HepG2 (cell line): ENCODE data around the gene EFCAB14. TPM values are rescaled to one million over a fixed set of nuclear protein-coding genes. Genes with fewer than 3 reads are reported as not detected.

Experiments used
- ATAC-seq: fragments of 200-7000 bp; cut with Tn5 transposase; 3 replicates; pipeline ENCODE4 v1.9.1; 2020; ENCODE audit warnings: mild to moderate bottlenecking, moderate library complexity
- Bru-seq: library from RNA; stranded (reverse); fragments of 400-500 nt; gene quantifications from one replicate; lab custom pipeline; 2021; lab: Mats Ljungman, UMichigan
- BruChase-seq, 2 experiments: library from RNA; stranded (reverse); fragments of 400-500 nt; gene quantifications; one replicate each; lab custom pipeline; 2021; lab: Mats Ljungman, UMichigan
- BruUV-seq: library from RNA; stranded (reverse); fragments of 400-500 nt; replicated peaks from 2 replicates; lab custom pipeline; 2021; lab: Mats Ljungman, UMichigan
- CTCF ChIA-PET: fragments of 300-600 bp; formaldehyde crosslinking; extraction: SDS; loops from one replicate; lab custom pipeline; 2021; ENCODE audit warnings: low total read pairs, inconsistent platforms, low intra/inter-chr PET ratio; lab: Yijun Ruan, JAX
- POLR2A ChIA-PET: fragments of 350-600 bp; sonication (Branson Sonifier 250); formaldehyde crosslinking; loops from one replicate; lab custom pipeline; 2020; ENCODE audit warnings: antibody characterized with exemption, inconsistent platforms; lab: Yijun Ruan, JAX
- DNase-seq: peaks from one replicate; pipeline ENCODE4 v3.0.0-alpha.2; 2015; ENCODE audit warnings: low spot score
- FAIRE-seq: peaks from 3 replicates; lab custom pipeline; 2011; peaks lifted over from hg19 to GRCh38; lab: Jason Lieb, UNC
- H2AFZ ChIP-seq: one replicate; pipeline ENCODE4 v1.6.1; 2011; ENCODE audit warnings: low read length, inconsistent platforms
- H3K27ac ChIP-seq: fragments of 300-600 bp; 3 replicates; pipeline ENCODE4 v1.8.0; 2011; ENCODE audit warnings: mixed run types, mild to moderate bottlenecking, mixed read lengths, low read length, inconsistent platforms; ENCODE audit not compliant: insufficient read depth; ENCODE audit errors: extremely low read length
- H3K27me3 ChIP-seq, 2 experiments: fragments of 200-600 bp in 1 of 2; 2 replicates in 1 of 2; 3 replicates in 1 of 2; pipeline versions ENCODE4 v1.6.0 to v1.8.0; 2011; ENCODE audit warnings: low read length in 2 of 2, mild to moderate bottlenecking in 2 of 2, moderate library complexity in 2 of 2, inconsistent platforms in 1 of 2; ENCODE audit not compliant: insufficient read depth in 2 of 2, control insufficient read depth in 1 of 2
- H3K36me3 ChIP-seq, 2 experiments: fragments of 200-600 bp in 1 of 2; replicated peaks in 1 of 2; 2 replicates in 1 of 2; 3 replicates in 1 of 2; pipeline versions ENCODE4 v1.5.1 to v1.8.0; 2011; ENCODE audit warnings: low read length in 2 of 2, inconsistent platforms in 1 of 2; ENCODE audit not compliant: insufficient read depth in 2 of 2, control insufficient read depth in 1 of 2
- H3K4me1 ChIP-seq: 2 replicates; pipeline ENCODE4 v1.5.1; 2012; ENCODE audit warnings: low read length, inconsistent platforms; ENCODE audit not compliant: insufficient read depth
- H3K4me2 ChIP-seq: 2 replicates; pipeline ENCODE4 v1.6.0; 2011; ENCODE audit warnings: low read depth, low read length, inconsistent platforms
- H3K4me3 ChIP-seq, 3 experiments: fragments of 200-600 bp in 1 of 3; sonication (generic), shearing (Covaris generic) in 1 of 3; replicated peaks in 1 of 3; 2 replicates each; pipeline ENCODE4 v1.5.1; 2011 to 2016; ENCODE audit warnings: low read length in 3 of 3, inconsistent platforms in 2 of 3, low read depth in 2 of 3, mild to moderate bottlenecking in 2 of 3, control low read depth in 1 of 3, mixed read lengths in 1 of 3; ENCODE audit not compliant: insufficient read depth in 1 of 3
- H3K79me2 ChIP-seq: one replicate; pipeline ENCODE4 v1.6.1; 2011; ENCODE audit warnings: low read length, inconsistent platforms; ENCODE audit not compliant: insufficient read depth
- H3K9ac ChIP-seq: 2 replicates; pipeline ENCODE4 v1.6.0; 2011; ENCODE audit warnings: mild to moderate bottlenecking, low read depth, low read length, inconsistent platforms; ENCODE audit not compliant: insufficient read depth
- H3K9me3 ChIP-seq: 2 replicates; pipeline ENCODE4 v1.5.1; 2012; ENCODE audit warnings: mild to moderate bottlenecking, low read length
- H4K20me1 ChIP-seq: 2 replicates; pipeline ENCODE4 v1.6.0; 2011; ENCODE audit warnings: inconsistent platforms, mild to moderate bottlenecking, low read length, moderate library complexity; ENCODE audit not compliant: insufficient read depth
- NAIF1 ChIP-seq: sonication (generic); formaldehyde crosslinking; IDR thresholded peaks from 2 replicates; pipeline ENCODE4 v1.5.0; 2020; ENCODE audit warnings: mild to moderate bottlenecking, missing genetic modification reagents, borderline replicate concordance
- NR2F1 ChIP-seq, 2 experiments: fragments of 450-650 bp in 1 of 2; formaldehyde crosslinking in 1 of 2; IDR thresholded peaks; 2 replicates each; pipeline versions ENCODE4 v1.5.0 to v1.6.1; 2016 to 2020; ENCODE audit warnings: mild to moderate bottlenecking in 1 of 2, missing compliant biosample characterization in 1 of 2, missing genetic modification reagents in 1 of 2, moderate library complexity in 1 of 2
- SMC3 ChIP-seq: IDR thresholded peaks from 2 replicates; pipeline ENCODE4 v1.6.1; 2011; ENCODE audit warnings: low read length, improper control_type of control experiment
- TBX3 ChIP-seq: fragments of 450-650 bp; IDR thresholded peaks from 2 replicates; pipeline ENCODE4 v1.6.1; 2017; ENCODE audit warnings: antibody characterized with exemption, mild to moderate bottlenecking, inconsistent platforms, borderline replicate concordance
- ZFAT ChIP-seq: sonication (generic); formaldehyde crosslinking; conservative IDR thresholded peaks from 2 replicates; pipeline ENCODE4 v1.8.1; 2023; ENCODE audit warnings: missing genetic modification reagents, inconsistent platforms
- ZNF124 ChIP-seq: sonication (generic); formaldehyde crosslinking; IDR thresholded peaks from 2 replicates; pipeline ENCODE4 v1.4.0; 2020; ENCODE audit warnings: missing genetic modification reagents
- ZNF607 ChIP-seq: sonication (generic); formaldehyde crosslinking; IDR thresholded peaks from 2 replicates; pipeline ENCODE4 v1.5.1; 2020; ENCODE audit warnings: missing genetic modification reagents, mild to moderate bottlenecking, borderline replicate concordance
- WGBS: methylation state at CpG from one replicate; pipeline ENCODE4 v1.1.6; 2017; ENCODE audit warnings: low lambda C conversion rate; 5-methylcytosine and 5-hydroxymethylcytosine counted together
- in situ Hi-C: cut with HindIII; loops from 2 replicates; pipeline ENCODE4 v1.10.0; 2017; ENCODE audit warnings: low pct_unique_long_range_greater_than_20kb; ENCODE audit not compliant: extremely low pct_ligation_motif_present
- intact Hi-C: fragments of 100-400 bp; cut with micrococcal nuclease; formaldehyde crosslinking; loops from one replicate; pipeline ENCODE4 v1.10.0; 2022; ENCODE audit not compliant: unreplicated experiment
- long read RNA-seq, 2 experiments: library from RNA in 1 of 2; library from polyadenylated mRNA in 1 of 2; stranded (forward) in 1 of 2; unstranded in 1 of 2; transcript quantifications; one replicate each; pipeline ENCODE4 v2.0.0, GENCODE V29; 2019 to 2022
- polyA minus RNA-seq, 3 experiments: library from RNA; depleted of rRNA, polyadenylated mRNA; stranded (reverse); fragments of >200 nt; gene quantifications; 2 replicates each; pipeline ENCODE4 v1.2.3, GENCODE V29; 2011; ENCODE audit warnings: low replicate concordance in 1 of 3
- polyA plus RNA-seq, 8 experiments: library from polyadenylated mRNA; depleted of rRNA in 3 of 8; stranded (reverse) in 7 of 8; unstranded in 1 of 8; fragments of >200 nt; fragmentation: Illumina TruSeq in 4 of 8; extraction: Trizol in 4 of 8; gene quantifications; 2 replicates each; pipeline versions ENCODE4 v1.2.1 to v1.2.3, GENCODE V29; 2011 to 2016; ENCODE audit warnings: low read depth in 4 of 8, missing spikeins in 1 of 8, mixed read lengths in 1 of 8; ENCODE audit not compliant: insufficient read depth in 1 of 8
- total RNA-seq, 5 experiments: library from RNA; depleted of rRNA; stranded (reverse); fragments of >200 nt; fragmentation: Illumina TruSeq; extraction: Trizol; gene quantifications; 2 replicates each; pipeline ENCODE4 v1.2.3, GENCODE V29; 2016; ENCODE audit warnings: low read depth in 1 of 5
- TF ChIP-seq, protein P1 (sequence below): sonication (generic); formaldehyde crosslinking; IDR thresholded peaks from 2 replicates; pipeline ENCODE4 v1.4.0; 2020; ENCODE audit warnings: missing genetic modification reagents
- TF ChIP-seq, protein P2 (sequence below): sonication (generic); formaldehyde crosslinking; IDR thresholded peaks from 2 replicates; pipeline ENCODE4 v1.4.0; 2020; ENCODE audit warnings: missing genetic modification reagents

Gene EFCAB14, protein sequence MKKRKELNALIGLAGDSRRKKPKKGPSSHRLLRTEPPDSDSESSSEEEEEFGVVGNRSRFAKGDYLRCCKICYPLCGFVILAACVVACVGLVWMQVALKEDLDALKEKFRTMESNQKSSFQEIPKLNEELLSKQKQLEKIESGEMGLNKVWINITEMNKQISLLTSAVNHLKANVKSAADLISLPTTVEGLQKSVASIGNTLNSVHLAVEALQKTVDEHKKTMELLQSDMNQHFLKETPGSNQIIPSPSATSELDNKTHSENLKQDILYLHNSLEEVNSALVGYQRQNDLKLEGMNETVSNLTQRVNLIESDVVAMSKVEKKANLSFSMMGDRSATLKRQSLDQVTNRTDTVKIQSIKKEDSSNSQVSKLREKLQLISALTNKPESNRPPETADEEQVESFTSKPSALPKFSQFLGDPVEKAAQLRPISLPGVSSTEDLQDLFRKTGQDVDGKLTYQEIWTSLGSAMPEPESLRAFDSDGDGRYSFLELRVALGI
- total RNA-seq (2016; rRNA removed; fragmentation: Illumina TruSeq; extraction: Trizol) (17.4 and 17.9 TPM in 2 replicates), polyA plus RNA-seq (2011; rRNA removed) (12.4 and 13.4 TPM in 2 replicates), polyA minus RNA-seq (2011; rRNA and poly(A)+ RNA removed; ENCODE audit: low replicate concordance) (12.3 and 40.5 TPM in 2 replicates), Bru-seq, nascent RNA (percentile 82 among the genes with signal in this experiment), BruChase-seq, experiment 1, labeled RNA remaining after a 6-hour chase (percentile 81 among the genes with signal in this experiment), BruChase-seq, experiment 2, labeled RNA remaining after a 2-hour chase (percentile 81 among the genes with signal in this experiment)
- 11.0 and 11.7 TPM in 2 replicates for total RNA-seq (2016; cell fraction: cytosol; rRNA removed; fragmentation: Illumina TruSeq; extraction: Trizol; ENCODE audit: low read depth)
- total RNA-seq (2016; cell fraction: insoluble cytoplasmic fraction; rRNA removed; fragmentation: Illumina TruSeq; extraction: Trizol) = 16.1 and 18.3 TPM in 2 replicates
- total RNA-seq (2016; cell fraction: membrane; rRNA removed; fragmentation: Illumina TruSeq; extraction: Trizol) = 25.4 and 27.5 TPM in 2 replicates
- 20.5 and 25.5 TPM in 2 replicates for total RNA-seq (2016; cell fraction: nucleus; rRNA removed; fragmentation: Illumina TruSeq; extraction: Trizol)
- polyA plus RNA-seq (2011; cell fraction: cytosol; rRNA removed) = 7.2 and 10.6 TPM in 2 replicates
- polyA plus RNA-seq (2011; cell fraction: nucleus; rRNA removed) = 11.6 and 14.9 TPM in 2 replicates
- 11.5 and 11.8 TPM in 2 replicates for polyA plus RNA-seq (2012)
- polyA plus RNA-seq (2016; cell fraction: cytosol; fragmentation: Illumina TruSeq; extraction: Trizol; ENCODE audit: low read depth) = 6.7 and 7.2 TPM in 2 replicates
- polyA plus RNA-seq (2016; cell fraction: insoluble cytoplasmic fraction; fragmentation: Illumina TruSeq; extraction: Trizol; ENCODE audit: low read depth) = 18.6 and 19.8 TPM in 2 replicates
- 17.5 and 20.0 TPM in 2 replicates for polyA plus RNA-seq (2016; cell fraction: membrane; fragmentation: Illumina TruSeq; extraction: Trizol; ENCODE audit: low read depth)
- 25.2 and 29.8 TPM in 2 replicates for polyA plus RNA-seq (2016; cell fraction: nucleus; fragmentation: Illumina TruSeq; extraction: Trizol; ENCODE audit: insufficient read depth, low read depth)
- polyA minus RNA-seq (2011; cell fraction: cytosol; rRNA and poly(A)+ RNA removed) = 13.4 and 18.1 TPM in 2 replicates
- 22.0 and 31.1 TPM in 2 replicates for polyA minus RNA-seq (2011; cell fraction: nucleus; rRNA and poly(A)+ RNA removed)
- long read RNA-seq, experiment 1, full-length matches to known transcripts = 3 of 14 reads
- long read RNA-seq, experiment 1, partial matches to known transcripts = 2 of 14 reads
- long read RNA-seq, experiment 1, other reads (novel, unspliced or antisense) = 9 of 14 reads
- long read RNA-seq, experiment 2, full-length matches to known transcripts = 1 of 12 reads
- long read RNA-seq, experiment 2, partial matches to known transcripts = 1 of 12 reads
- long read RNA-seq, experiment 2, other reads (novel, unspliced or antisense) = 10 of 12 reads

DNA sequence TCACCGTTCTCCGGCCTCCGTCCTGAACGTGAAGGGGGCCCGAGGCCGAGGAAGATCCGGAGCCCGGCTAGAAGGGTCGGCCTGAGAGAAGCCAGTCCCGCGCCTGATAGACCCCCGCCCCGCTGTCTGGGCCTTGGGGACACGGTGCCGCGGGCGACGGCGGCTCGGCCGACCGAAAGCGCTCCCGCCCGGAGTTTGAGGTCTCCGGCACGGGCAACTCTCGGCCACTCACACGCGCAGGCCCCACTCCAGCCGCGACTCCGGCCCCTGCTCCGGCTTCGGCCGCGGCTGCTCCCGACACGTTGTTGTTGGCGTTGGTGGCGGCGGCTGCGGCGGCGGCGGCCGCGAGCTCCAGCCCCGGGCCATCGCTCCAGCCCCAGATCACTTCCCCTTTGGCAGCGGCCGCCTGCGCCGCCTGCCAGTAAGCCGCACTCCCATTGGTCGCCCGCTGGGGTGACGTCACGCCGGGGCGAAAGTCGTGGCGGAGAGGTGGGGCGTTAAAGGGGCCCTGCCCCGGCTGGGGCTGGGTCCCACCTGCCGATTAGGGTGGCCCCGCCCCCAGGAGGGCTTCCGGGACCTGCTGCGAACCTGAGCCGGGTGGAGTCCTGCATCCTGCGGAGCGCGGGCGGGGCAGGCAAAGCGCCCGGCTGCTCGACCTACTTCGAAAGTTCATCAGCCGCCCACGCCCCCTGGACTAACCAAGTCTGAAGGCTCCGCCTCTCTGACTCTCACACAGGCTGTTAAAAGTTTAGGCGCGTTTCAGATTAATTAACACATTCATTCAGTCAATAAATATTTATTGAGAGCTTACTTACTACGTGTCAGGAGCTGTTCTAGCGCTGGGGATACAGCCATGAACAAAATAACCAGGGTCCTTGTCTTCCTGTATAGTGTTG lies at the start of gene EFCAB14:
EFCAB14 (minus strand) TSS at position 388 of the 896 bp plus-strand sequence. CDS start 1,027 bp downstream, outside the sequence.
- peaks cover 3 to 18% of the 10 kb centered on the region in 2 experiments; a peak in 4 of 5 replicates for H3K36me3 ChIP-seq
- ChIA-PET POLR2A (interaction anchor here (1.0 to 1.5 kb wide), 2 partner anchors 9 to 15 kb away, joined by 3 to 6 read pairs; no protein-coding TSS in a partner anchor), CTCF (no interaction called here)
- H3K9ac ChIP-seq = peak within 1 kb of the TSS; percentile 96
- peak within 1 kb of the TSS; percentile 84 to 97 (median 96) for H3K4me3 ChIP-seq
- H3K9me3 ChIP-seq = no peaks in the 10 kb centered on the region
- in situ Hi-C loops = no loop called here
- TSS peak; percentile 54 for BruUV-seq
- H4K20me1 ChIP-seq = no peaks in the 10 kb centered on the region; the same call in 1 of the 2 replicates
- FAIRE-seq = peak; percentile 59
- H3K27me3 ChIP-seq = no peaks in the 10 kb centered on the region; a peak in 1 of 5 replicates
- peak within 1 kb of the TSS; percentile 60 for H3K27ac ChIP-seq
- peaks cover 27% of the 10 kb centered on the region for H3K4me1 ChIP-seq
- H3K4me2 ChIP-seq = peak within 1 kb of the TSS; percentile 96
- DNase-seq = peak; percentile 92
- intact Hi-C loops = no loop called here
- peak; percentile 97 for ATAC-seq
- peak within 1 kb of the TSS; percentile 55 for H2AFZ ChIP-seq
- WGBS = 1% methylated on average over 36 of the region's 85 CpGs
- peaks cover 21% of the 10 kb centered on the region for H3K79me2 ChIP-seq
- TF ChIP-seq, protein P1, sequence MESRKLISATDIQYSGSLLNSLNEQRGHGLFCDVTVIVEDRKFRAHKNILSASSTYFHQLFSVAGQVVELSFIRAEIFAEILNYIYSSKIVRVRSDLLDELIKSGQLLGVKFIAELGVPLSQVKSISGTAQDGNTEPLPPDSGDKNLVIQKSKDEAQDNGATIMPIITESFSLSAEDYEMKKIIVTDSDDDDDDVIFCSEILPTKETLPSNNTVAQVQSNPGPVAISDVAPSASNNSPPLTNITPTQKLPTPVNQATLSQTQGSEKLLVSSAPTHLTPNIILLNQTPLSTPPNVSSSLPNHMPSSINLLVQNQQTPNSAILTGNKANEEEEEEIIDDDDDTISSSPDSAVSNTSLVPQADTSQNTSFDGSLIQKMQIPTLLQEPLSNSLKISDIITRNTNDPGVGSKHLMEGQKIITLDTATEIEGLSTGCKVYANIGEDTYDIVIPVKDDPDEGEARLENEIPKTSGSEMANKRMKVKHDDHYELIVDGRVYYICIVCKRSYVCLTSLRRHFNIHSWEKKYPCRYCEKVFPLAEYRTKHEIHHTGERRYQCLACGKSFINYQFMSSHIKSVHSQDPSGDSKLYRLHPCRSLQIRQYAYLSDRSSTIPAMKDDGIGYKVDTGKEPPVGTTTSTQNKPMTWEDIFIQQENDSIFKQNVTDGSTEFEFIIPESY (CRISPR knock-in tag) = no peak
- TF ChIP-seq ZFAT (CRISPR knock-in tag) (no peak), TBX3 (peak; percentile 12; the same call in 1 of the 2 replicates), NR2F1 (CRISPR knock-in tag; IDR thresholded peaks at IDR 0.05) (no peak), ZNF607 (CRISPR knock-in tag) (no peak), ZNF124 (CRISPR knock-in tag) (no peak), NAIF1 (CRISPR knock-in tag) (no peak), SMC3 (no peak)
- TF ChIP-seq, protein P2, sequence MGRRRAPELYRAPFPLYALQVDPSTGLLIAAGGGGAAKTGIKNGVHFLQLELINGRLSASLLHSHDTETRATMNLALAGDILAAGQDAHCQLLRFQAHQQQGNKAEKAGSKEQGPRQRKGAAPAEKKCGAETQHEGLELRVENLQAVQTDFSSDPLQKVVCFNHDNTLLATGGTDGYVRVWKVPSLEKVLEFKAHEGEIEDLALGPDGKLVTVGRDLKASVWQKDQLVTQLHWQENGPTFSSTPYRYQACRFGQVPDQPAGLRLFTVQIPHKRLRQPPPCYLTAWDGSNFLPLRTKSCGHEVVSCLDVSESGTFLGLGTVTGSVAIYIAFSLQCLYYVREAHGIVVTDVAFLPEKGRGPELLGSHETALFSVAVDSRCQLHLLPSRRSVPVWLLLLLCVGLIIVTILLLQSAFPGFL (CRISPR knock-in tag) = no peak
